GM19467 (cell line): ENCODE data around the gene SLC13A4.
"Not testable (repeated sequence)": the region's sequence is repeated elsewhere in the genome, so short reads cannot be mapped to it uniquely, and the experiment has no call there.

Experiments used
- ATAC-seq: cut with Tn5 transposase; IDR thresholded peaks from one replicate; pipeline ENCODE4 v1.9.1; 2021; ENCODE audit warnings: mild to moderate bottlenecking, moderate library complexity; ENCODE audit not compliant: unreplicated experiment

Gene SLC13A4

GRCh38 chr7:135666846-135667245 lies 61.1 kb downstream of the SLC13A4 start:
- no peak for ATAC-seq

- ATAC-seq, result no peak
Observed at GRCh38 chr7:135666156-135666555, 61.8 kb downstream of the SLC13A4 start.

DNA sequence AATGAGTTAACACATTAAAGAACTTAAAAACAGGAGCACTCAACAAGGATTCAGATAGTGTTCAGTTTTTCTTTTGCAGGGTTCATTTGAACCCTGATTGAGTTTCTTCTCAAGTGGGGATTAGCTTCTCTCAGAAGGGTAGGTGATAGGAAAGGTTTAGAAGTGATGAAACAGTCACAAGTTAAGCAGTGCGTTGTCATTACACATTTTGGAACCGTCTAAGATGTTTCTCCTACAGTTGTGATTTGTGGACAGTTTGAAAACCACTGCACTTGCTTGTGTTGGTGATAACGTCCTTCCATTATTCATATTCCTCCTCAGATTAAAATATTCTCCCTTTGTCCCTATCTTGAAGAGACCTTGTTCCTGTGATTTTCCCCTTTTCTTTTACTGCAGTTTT lies 62.9 kb downstream of the SLC13A4 start:
- ATAC-seq, result no peak

DNA sequence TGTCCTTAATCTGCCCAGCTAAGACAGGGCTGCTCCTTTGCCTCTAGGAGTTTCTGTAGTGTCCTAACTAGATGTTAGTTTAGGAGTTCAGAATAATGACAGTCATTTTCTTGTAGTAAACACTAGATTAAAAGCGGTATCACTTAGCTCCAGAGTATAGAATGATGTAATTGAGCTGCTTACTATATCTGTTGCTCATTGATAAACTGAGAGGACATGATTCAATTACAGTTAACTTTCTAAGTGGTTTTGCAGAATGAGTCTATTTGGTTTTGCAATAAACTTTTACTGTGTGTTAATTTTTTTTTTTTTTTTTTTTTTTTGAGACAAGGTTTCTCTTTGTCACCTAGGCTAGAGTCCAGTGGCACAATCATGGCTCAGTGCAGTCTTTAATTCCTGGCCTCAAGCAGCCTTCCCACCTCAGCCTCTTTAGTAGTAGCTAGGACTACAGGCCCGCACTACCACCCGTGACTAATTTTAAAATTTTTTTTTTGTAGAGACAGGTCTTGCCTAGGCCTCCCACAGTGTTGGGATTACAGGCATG lies 63.9 kb downstream of the SLC13A4 start:
- ATAC-seq, result no peak

GRCh38 chr7:135662373-135663114 lies 65.4 kb downstream of the SLC13A4 start, which contains the start of gene STMP1:
STMP1 (plus strand) TSS chr7:135662514.
- ATAC-seq, result peak; percentile 95

GRCh38 chr7:135662123-135662372 lies 65.9 kb downstream of the SLC13A4 start:
- ATAC-seq, result no peak

DNA sequence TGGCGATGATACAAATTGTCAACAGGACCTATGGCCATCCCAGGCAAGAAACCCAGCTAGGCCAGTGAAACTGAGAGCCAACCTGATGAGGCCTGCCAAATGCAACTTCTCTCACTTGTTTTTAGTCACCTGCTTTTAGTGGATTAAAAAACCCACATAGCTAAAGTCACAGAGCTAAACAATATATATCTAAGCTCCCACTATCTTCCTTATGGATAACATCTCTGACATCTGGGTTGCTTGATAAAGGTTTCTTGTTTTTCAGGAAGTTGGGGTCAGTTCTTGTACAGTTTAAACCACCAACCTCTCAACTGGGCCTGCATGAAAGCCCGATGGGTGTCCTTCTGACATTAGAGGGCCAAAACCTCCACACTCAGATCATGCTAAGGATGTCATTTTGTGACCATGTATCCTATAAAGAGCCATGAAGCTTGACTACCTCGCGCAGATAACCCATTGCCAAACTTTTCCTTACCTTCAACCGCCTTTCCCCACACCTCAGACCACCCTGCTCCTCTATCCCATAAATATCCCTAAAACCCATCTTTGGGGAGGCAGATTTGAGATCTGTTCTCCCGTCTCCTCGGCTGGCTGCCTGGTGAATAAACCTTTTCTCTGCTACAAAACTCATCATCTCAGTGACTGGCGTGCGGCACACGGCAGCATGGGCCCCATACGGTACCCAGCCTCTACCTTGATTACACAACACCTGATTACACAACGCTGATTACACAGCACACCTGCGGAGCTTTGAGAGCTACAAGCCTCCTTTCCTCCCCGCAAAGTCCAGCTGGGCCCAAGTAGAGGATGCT lies 66.5 kb downstream of the SLC13A4 start:
- ATAC-seq, result no peak

GRCh38 chr7:135659159-135659846 lies 68.7 kb downstream of the SLC13A4 start:
- ATAC-seq, result no peak

GRCh38 chr7:135658564-135658963 lies 69.4 kb downstream of the SLC13A4 start:
- ATAC-seq, result no peak

GRCh38 chr7:135653340-135654080 lies 74.5 kb downstream of the SLC13A4 start:
- ATAC-seq, result no peak

GRCh38 chr7:135650831-135651573 lies 77.0 kb downstream of the SLC13A4 start:
- ATAC-seq, result no peak

DNA sequence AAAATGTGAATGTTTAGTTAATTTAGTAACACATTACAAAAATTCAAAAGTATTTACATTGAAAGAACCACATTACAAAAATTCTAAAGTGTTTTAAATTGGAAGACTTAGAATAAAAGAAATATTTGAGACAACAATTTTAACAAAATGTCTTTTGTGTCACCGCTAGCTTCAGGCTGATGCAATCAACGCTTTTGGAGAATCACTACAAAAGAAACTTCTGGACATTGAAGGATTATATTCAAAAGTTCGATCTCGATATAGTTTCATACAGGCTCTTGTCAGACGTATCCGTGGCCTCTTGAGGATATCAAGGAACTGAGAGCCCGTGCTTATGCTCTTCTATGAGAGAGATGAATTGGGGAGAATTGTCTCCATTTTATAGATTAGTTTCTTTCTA lies 79.8 kb downstream of the SLC13A4 start:
- ATAC-seq, result no peak

DNA sequence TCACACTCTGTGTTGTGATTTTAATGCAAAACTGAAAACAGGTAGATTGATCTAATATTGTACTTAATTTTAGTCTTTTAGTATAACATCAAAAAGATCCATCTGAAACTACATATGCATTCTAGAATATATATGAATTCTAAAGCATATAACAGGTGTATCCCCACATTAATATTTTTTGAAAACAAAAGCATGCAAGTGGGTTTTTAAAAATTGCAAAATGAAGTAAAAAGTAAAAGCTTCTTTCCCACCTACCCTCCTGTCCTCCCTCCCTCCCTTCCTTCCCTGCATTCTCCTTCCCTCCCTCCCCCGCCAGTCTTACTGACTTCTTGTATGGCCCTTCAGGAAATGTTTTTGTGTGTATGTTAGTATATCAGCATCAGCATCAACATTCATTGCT lies 80.2 kb downstream of the SLC13A4 start:
- ATAC-seq, result no peak

- ATAC-seq, result no peak
Observed at GRCh38 chr7:135645296-135645904, 82.6 kb downstream of the SLC13A4 start.

DNA sequence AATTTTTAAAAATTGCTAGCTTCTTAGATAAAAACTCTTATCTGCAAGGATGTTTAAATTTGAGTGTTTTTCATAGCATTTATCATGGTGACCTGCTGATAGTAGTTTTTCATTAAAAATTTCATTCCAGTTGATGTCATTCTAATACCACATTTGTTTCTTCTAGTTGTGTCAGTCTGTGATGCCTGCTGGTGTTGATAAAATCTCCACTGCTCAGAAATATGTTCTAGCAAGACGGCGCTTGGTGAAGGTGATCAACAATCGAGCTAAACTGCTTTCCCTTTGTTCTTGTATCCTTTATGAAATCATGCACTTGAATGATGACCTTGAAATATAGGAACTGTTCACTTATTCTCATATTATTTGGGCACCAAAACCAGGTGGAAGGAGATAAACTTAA lies 83.3 kb downstream of the SLC13A4 start:
- no peak for ATAC-seq

DNA sequence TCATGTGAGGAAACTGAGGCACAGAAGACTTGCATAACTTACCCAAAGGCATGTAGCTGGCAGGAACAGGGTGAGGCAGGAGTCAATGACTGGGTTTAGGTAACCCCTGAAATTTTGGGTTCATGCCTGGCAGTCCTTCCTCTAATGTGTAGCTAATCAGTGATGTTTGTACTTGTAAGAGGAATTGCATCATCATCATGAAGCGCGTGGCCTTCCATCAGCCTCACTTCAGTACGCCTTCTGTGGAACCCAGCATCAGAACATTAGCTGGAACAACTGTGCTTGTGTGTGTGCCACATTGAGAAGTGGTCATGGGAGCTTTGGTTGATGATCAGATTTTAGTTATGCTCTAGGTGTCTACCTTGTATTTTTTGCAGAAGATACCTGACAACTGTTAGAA lies 83.8 kb downstream of the SLC13A4 start:
- no peak for ATAC-seq

GRCh38 chr7:135639690-135640089 lies 88.3 kb downstream of the SLC13A4 start:
- ATAC-seq, result not testable (repeated sequence)

DNA sequence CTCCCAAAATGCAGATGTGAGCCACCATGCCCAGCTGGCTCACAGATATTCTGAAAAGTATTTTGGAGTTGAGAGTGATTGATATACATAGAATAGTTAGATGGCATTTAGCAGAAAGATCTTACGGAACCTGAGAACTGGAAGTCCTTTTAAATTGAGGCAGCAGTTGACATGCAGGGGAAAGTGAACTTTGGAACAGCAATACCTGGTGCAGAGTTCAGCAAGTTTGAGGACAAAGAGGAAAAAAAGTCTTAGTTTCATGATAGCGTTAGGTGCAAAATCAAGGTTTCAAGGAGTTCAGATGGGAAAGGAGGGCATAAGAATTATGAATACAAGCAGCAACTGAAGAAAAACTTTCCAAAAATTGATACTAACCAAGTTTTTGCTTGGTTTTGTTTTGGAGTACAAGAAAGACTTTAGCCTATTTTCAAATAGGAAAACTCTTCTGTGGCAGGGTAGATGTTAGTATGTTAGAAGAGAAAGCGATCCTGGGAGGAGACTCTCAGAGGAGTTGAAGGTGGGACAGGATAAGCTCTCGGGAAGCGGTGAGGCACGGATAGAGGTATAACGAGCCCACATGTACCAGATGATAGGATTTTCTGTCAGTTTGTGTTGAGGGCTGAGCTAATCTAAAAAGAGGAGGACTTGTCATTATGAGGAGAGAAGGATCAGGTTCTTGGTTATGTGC lies 93.7 kb downstream of the SLC13A4 start:
- ATAC-seq, result no peak
